Neural cell (in vitro differentiated cells): ENCODE results near the gene IL10RB. TPM values are rescaled to one million over a fixed set of nuclear protein-coding genes. Genes with fewer than 3 reads are reported as not detected.

Source experiments
- H2AFZ ChIP-seq: fragments of 200-600, 300-800 bp; sonication (generic), shearing (Covaris generic); 2 replicates; pipeline ENCODE4 v1.6.0; 2014; ENCODE audit warnings: low read depth, mild to moderate bottlenecking, antibody characterized with exemption, low read length, moderate library complexity
- H3F3A ChIP-seq: fragments of 200-600 bp; shearing (Covaris generic); 2 replicates; pipeline ENCODE4 v1.6.1; 2016; ENCODE audit warnings: mild to moderate bottlenecking, moderate library complexity, mixed read lengths, antibody characterized with exemption, low read length; ENCODE audit not compliant: insufficient read depth, poor library complexity, severe bottlenecking
- H3K27ac ChIP-seq: fragments of 200-600, 300-800 bp; sonication (generic), shearing (Covaris generic); 2 replicates; pipeline ENCODE4 v1.5.1; 2014; ENCODE audit warnings: mild to moderate bottlenecking, low read length, moderate library complexity
- H3K27me3 ChIP-seq: fragments of 300-800, 200-600 bp; sonication (generic), shearing (Covaris generic); 2 replicates; pipeline ENCODE4 v1.6.0; 2014; ENCODE audit warnings: mild to moderate bottlenecking, low read depth, low read length, moderate library complexity; ENCODE audit not compliant: insufficient read depth
- H3K36me3 ChIP-seq: fragments of 300-800, 200-600 bp; sonication (generic), shearing (Covaris generic); 2 replicates; pipeline ENCODE4 v1.5.1; 2014; ENCODE audit warnings: mild to moderate bottlenecking, antibody characterized with exemption, low read length, moderate library complexity; ENCODE audit not compliant: insufficient read depth
- H3K4me2 ChIP-seq: fragments of 300-800, 200-600 bp; sonication (generic), shearing (Covaris generic); 2 replicates; pipeline ENCODE4 v1.6.0; 2014; ENCODE audit warnings: mild to moderate bottlenecking, low read length
- H3K4me3 ChIP-seq: fragments of 300-800, 200-600 bp; sonication (generic), shearing (Covaris generic); 2 replicates; pipeline ENCODE4 v1.5.1; 2014; ENCODE audit warnings: mild to moderate bottlenecking, low read length, moderate library complexity
- H3K79me2 ChIP-seq: fragments of 200-600 bp; shearing (Covaris generic); replicated peaks from 2 replicates; pipeline ENCODE4 v1.6.0; 2014; ENCODE audit warnings: mild to moderate bottlenecking, low read length, moderate library complexity; ENCODE audit not compliant: insufficient read depth
- H3K9ac ChIP-seq: fragments of 300-800, 200-600 bp; sonication (generic), shearing (Covaris generic); 2 replicates; pipeline ENCODE4 v1.6.1; 2016; ENCODE audit warnings: mild to moderate bottlenecking, low read length, mixed read lengths
- H3K9me2 ChIP-seq: fragments of 200-600 bp; shearing (Covaris generic); 2 replicates; pipeline ENCODE4 v1.6.1; 2016; ENCODE audit warnings: mild to moderate bottlenecking, low read length, mixed read lengths; ENCODE audit not compliant: insufficient read depth
- H3K9me3 ChIP-seq: fragments of 200-600, 300-800 bp; sonication (generic), shearing (Covaris generic); 2 replicates; pipeline ENCODE4 v1.6.1; 2016; ENCODE audit warnings: mild to moderate bottlenecking, mixed run types, low read length, moderate library complexity, mixed read lengths
- H4K20me1 ChIP-seq: fragments of 200-600 bp; shearing (Covaris generic); 2 replicates; pipeline ENCODE4 v1.6.1; 2016; ENCODE audit warnings: mild to moderate bottlenecking, mixed run types; ENCODE audit not compliant: insufficient read depth
- EP300 ChIP-seq: fragments of 450-650 bp; conservative IDR thresholded peaks from 2 replicates; pipeline ENCODE4 v1.6.1; 2014; ENCODE audit warnings: antibody characterized with exemption, mild to moderate bottlenecking, moderate library complexity; ENCODE audit not compliant: poor library complexity, severe bottlenecking
- EZH2 ChIP-seq: fragments of 200-600, 300-800 bp; shearing (Covaris generic), sonication (generic); IDR thresholded peaks from 2 replicates; pipeline ENCODE4 v1.6.1; 2014; ENCODE audit warnings: antibody characterized with exemption, low read length, borderline replicate concordance, mild to moderate bottlenecking; ENCODE audit not compliant: insufficient read depth, poor library complexity, severe bottlenecking
- MXI1 ChIP-seq: fragments of 450-650 bp; conservative IDR thresholded peaks from 2 replicates; pipeline ENCODE4 v1.6.1; 2014; ENCODE audit warnings: antibody characterized with exemption, mild to moderate bottlenecking; ENCODE audit not compliant: poor library complexity, severe bottlenecking
- POLR2AphosphoS5 ChIP-seq: IDR thresholded peaks from 2 replicates; pipeline ENCODE4 v1.6.1; 2012
- RAD21 ChIP-seq: fragments of 450-650 bp; conservative IDR thresholded peaks from 2 replicates; pipeline ENCODE4 v1.6.1; 2014; ENCODE audit warnings: antibody characterized with exemption, mild to moderate bottlenecking, moderate library complexity
- REST ChIP-seq: IDR thresholded peaks from 2 replicates; pipeline ENCODE4 v1.6.1; 2012; ENCODE audit warnings: borderline replicate concordance
- SMC3 ChIP-seq: fragments of 450-650 bp; conservative IDR thresholded peaks from 2 replicates; pipeline ENCODE4 v1.6.1; 2014; ENCODE audit warnings: antibody characterized with exemption, mild to moderate bottlenecking, moderate library complexity; ENCODE audit not compliant: poor library complexity
- TAF1 ChIP-seq: IDR thresholded peaks from 2 replicates; pipeline ENCODE4 v1.6.1; 2012; ENCODE audit warnings: low read depth
- polyA plus RNA-seq: library from polyadenylated mRNA; depleted of rRNA; stranded (reverse); fragments of >200 nt; gene quantifications from 2 replicates; pipeline ENCODE4 v1.2.3, GENCODE V29; 2014
- TF ChIP-seq, protein P1 (sequence below): fragments of 450-650 bp; IDR thresholded peaks from 2 replicates; pipeline ENCODE4 v1.5.1; 2014; ENCODE audit warnings: antibody characterized with exemption, mild to moderate bottlenecking, moderate library complexity; ENCODE audit not compliant: poor library complexity, severe bottlenecking

The IL10RB gene
- polyA plus RNA-seq, 1 donor from 2014 or later = 6.0 TPM

- no peaks in the 10 kb centered on the region for H3K9me3 ChIP-seq
- H3F3A ChIP-seq = no peaks in the 10 kb centered on the region
- no peaks in the 10 kb centered on the region for H3K27me3 ChIP-seq
- H3K79me2 ChIP-seq = peaks cover 40% of the 10 kb centered on the region
- H3K4me3 ChIP-seq = peak overlapping the region; percentile 100
- H3K4me2 ChIP-seq = peak overlapping the region; percentile 94
- H3K27ac ChIP-seq = peak overlapping the region; percentile 97
- H3K9me2 ChIP-seq = no peaks in the 10 kb centered on the region
- no peaks in the 10 kb centered on the region for H4K20me1 ChIP-seq
- peak overlapping the region; percentile 99 for H3K9ac ChIP-seq
- H2AFZ ChIP-seq = peak overlapping the region; percentile 93
- H3K36me3 ChIP-seq = no peaks in the 10 kb centered on the region
- TF ChIP-seq, protein P1, sequence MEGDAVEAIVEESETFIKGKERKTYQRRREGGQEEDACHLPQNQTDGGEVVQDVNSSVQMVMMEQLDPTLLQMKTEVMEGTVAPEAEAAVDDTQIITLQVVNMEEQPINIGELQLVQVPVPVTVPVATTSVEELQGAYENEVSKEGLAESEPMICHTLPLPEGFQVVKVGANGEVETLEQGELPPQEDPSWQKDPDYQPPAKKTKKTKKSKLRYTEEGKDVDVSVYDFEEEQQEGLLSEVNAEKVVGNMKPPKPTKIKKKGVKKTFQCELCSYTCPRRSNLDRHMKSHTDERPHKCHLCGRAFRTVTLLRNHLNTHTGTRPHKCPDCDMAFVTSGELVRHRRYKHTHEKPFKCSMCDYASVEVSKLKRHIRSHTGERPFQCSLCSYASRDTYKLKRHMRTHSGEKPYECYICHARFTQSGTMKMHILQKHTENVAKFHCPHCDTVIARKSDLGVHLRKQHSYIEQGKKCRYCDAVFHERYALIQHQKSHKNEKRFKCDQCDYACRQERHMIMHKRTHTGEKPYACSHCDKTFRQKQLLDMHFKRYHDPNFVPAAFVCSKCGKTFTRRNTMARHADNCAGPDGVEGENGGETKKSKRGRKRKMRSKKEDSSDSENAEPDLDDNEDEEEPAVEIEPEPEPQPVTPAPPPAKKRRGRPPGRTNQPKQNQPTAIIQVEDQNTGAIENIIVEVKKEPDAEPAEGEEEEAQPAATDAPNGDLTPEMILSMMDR = no peak
- peak; percentile 23 for TF ChIP-seq EP300
- no peak for TF ChIP-seq POLR2AphosphoS5
- peak; percentile 8 for TF ChIP-seq REST
- TF ChIP-seq SMC3 = peak; percentile 24
- TF ChIP-seq RAD21 = no peak
- peak; percentile 55 for TF ChIP-seq MXI1
Observed at GRCh38 chr21:33325222-33326067, 59.3 kb downstream of the IL10RB start.

GRCh38 chr21:33327326-33327725, 61.2 kb downstream of the IL10RB start:
- Histone ChIP-seq H3K27ac (no peak overlapping the region), H4K20me1 (no peaks in the 10 kb centered on the region), H3K4me2 (no peak overlapping the region), H3K79me2 (peaks cover 52% of the 10 kb centered on the region), H3K36me3 (no peaks in the 10 kb centered on the region), H3F3A (no peaks in the 10 kb centered on the region), H3K9me3 (peaks cover 8% of the 10 kb centered on the region), H3K9me2 (no peaks in the 10 kb centered on the region), H3K9ac (no peak overlapping the region), H3K27me3 (no peaks in the 10 kb centered on the region), H3K4me3 (peak overlapping the region; percentile 100), H2AFZ (no peak overlapping the region)
- TF ChIP-seq RAD21 (no peak), EP300 (no peak), TAF1 (no peak), MXI1 (no peak), REST (no peak), EZH2 (no peak), POLR2AphosphoS5 (no peak), SMC3 (no peak)
- TF ChIP-seq, protein P1 = no peak
